Activated T-cell treated with anti-CD3 and anti-CD28 coated beads for 1 hour (primary cell): Measurements from ENCODE around the gene FRMPD1.

ENCODE experiments used
- DNase-seq: peaks from one replicate; pipeline ENCODE4 v3.0.0-alpha.2; 2020; ENCODE audit warnings: low read depth

FRMPD1 gene

GRCh38 chr9:37678789-37679273 lies 28.1 kb downstream of the FRMPD1 start:
- no peak for DNase-seq

- no peak for DNase-seq
Measured at GRCh38 chr9:37679649-37680402, 29.1 kb downstream of the FRMPD1 start.

- DNase-seq: no peak
Measured at GRCh38 chr9:37682951-37683350, 32.2 kb downstream of the FRMPD1 start.

GRCh38 chr9:37683531-37684371 lies 33.0 kb downstream of the FRMPD1 start:
- no peak for DNase-seq

- DNase-seq: no peak
Measured at GRCh38 chr9:37692622-37693221, 42.0 kb downstream of the FRMPD1 start.

- no peak for DNase-seq
Measured at GRCh38 chr9:37693260-37693659, 42.5 kb downstream of the FRMPD1 start.

- DNase-seq: no peak
Measured at GRCh38 chr9:37694355-37694754, 43.6 kb downstream of the FRMPD1 start.

GRCh38 chr9:37696528-37696927 lies 45.8 kb downstream of the FRMPD1 start:
- no peak for DNase-seq

GRCh38 chr9:37700131-37700530 lies 49.4 kb downstream of the FRMPD1 start:
- no peak for DNase-seq

- DNase-seq: no peak
Measured at GRCh38 chr9:37700900-37701299, 50.1 kb downstream of the FRMPD1 start.

GRCh38 chr9:37705787-37706186 lies 55.0 kb downstream of the FRMPD1 start:
- no peak for DNase-seq

GRCh38 chr9:37706290-37706689 lies 55.5 kb downstream of the FRMPD1 start:
- no peak for DNase-seq

GRCh38 chr9:37707748-37708147 lies 57.0 kb downstream of the FRMPD1 start:
- DNase-seq: no peak

GRCh38 chr9:37710046-37710445 lies 59.3 kb downstream of the FRMPD1 start:
- no peak for DNase-seq

- no peak for DNase-seq
Measured at GRCh38 chr9:37715260-37715659, 64.5 kb downstream of the FRMPD1 start.

- no peak for DNase-seq
Measured at GRCh38 chr9:37715991-37716505, 65.3 kb downstream of the FRMPD1 start.

GRCh38 chr9:37719526-37719925 lies 68.8 kb downstream of the FRMPD1 start:
- no peak for DNase-seq

- DNase-seq: no peak
Measured at GRCh38 chr9:37727013-37727412, 76.3 kb downstream of the FRMPD1 start.

- DNase-seq: no peak
Measured at GRCh38 chr9:37729499-37729898, 78.7 kb downstream of the FRMPD1 start.

GRCh38 chr9:37730256-37730655 lies 79.5 kb downstream of the FRMPD1 start:
- DNase-seq: no peak

- no peak for DNase-seq
Measured at GRCh38 chr9:37730839-37731238, 80.1 kb downstream of the FRMPD1 start.

GRCh38 chr9:37732086-37732741 lies 81.5 kb downstream of the FRMPD1 start:
- DNase-seq: no peak
